Islet precursor cell (in vitro differentiated cells): ENCODE data around the gene GET4.

Source experiments
- DNase-seq: peaks from one replicate; pipeline ENCODE4 v3.0.0-alpha.2; 2018

Gene GET4

DNA sequence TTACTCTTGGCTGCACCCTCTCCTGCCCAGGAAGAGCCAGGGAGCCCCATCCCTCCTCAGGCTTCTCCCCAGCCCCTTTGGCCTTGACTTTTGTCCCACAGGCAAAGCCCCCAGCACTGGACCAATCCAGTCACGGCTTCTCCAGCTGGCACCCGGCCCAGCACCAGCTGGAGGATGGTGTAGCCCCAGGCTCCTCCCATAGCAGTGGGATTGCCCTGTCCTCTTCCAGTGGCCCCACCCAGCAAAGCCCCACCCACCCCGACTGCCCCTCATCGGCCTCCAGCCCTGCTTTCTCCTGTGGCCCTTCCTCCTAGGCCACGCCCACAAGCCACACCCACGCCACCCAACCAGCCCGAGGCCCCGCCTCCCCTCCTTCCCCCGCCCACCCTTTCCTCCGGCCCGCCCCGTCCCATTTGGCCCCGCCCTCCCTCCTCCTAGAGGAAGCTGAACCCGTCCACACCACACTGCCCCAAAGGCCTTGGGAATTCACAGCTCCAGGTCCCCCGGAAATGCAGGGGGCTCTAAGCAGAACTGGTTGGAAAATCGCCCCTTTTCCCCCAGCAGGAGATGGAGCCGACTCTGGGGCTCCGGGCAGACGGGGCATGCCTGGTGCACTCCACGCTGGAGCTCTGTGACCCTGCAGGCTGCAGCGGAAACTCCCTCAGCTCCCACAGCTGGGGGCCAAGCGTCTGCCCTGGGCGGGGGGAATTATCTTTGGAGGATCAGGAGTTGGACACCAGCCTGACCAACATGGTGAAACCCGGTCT, 25.2 kb downstream of the GET4 start:
- peak; percentile 95 for DNase-seq

DNA sequence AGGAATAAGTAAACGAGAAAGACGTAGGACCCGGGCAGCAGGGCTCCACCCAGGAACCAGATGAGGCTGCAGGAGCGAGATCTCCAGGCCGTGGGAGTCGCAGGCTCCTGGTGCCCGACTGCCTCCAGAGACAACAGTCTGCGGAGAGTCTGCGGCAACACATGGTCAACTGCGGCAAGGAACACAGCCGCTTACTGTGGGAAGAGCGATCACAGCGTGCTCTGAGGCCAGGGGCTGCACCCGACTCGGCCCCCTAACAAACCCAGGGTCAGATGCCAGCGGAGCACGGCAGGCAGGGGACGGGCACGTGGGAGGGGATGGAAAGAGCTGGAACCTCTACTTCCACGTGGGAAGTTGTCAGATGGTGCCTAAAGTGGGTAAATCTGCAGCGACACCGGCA, 26.6 kb downstream of the GET4 start:
- DNase-seq, result no peak

DNA sequence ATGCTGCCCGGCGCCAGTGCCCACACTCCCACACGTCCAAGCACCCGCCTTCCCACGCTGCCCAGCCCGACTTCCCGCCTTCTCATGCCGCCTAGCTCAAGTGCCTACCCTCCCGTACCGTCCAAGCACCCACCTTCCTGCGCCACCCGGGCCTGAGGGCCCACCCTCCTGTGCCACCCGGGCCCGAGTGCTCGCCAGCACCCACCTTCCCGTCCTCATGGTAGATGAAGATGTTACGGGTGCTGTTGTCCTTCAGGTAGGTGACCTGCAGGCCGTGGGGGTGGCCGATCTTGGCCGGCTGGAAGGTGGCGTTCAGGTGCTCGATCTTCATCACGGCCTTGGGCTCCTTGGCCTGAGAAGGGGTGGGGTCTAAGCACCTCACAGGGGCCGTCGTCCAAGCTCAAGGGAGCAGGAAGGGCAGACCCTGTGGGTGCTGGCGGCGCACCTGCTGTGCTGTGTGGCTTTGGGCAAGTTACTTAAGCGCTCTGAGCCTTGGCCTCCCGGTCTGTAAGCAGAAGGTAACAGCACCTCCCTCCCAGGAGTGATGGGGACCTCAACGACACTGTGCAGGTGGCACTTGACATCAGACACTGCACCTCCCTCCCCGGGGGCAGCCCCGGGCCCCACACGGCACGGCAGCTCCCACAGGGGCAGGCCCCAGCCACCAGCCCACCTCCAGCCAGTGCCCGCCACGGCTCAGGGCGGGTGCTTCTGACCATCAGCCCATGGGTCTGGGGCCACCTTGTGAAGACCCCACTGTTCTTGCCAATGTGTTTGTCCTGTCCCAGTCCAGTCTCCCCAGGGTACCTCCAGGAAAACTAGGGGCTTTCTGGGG, 27.8 kb downstream of the GET4 start:
- no peak for DNase-seq

DNA sequence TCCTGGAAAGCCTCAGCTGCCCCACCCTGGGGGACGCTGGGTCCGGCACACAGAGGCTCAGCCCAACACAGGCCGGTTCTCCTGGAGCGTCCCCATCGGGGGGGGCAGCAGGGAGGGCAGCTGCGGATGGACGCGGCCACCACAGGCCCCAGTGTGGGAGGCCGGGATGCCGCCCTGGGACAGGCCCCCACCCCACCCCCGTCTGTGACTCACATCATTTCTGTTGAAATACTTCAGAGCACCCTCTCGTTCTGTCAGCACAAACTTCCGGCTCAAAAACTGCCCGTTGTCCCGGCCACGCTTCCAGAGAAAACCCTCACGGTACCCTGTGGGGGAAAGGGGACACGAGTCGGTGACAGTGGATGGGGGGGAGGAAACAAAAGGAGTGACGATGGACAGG, 28.5 kb downstream of the GET4 start:
- no peak for DNase-seq

DNA sequence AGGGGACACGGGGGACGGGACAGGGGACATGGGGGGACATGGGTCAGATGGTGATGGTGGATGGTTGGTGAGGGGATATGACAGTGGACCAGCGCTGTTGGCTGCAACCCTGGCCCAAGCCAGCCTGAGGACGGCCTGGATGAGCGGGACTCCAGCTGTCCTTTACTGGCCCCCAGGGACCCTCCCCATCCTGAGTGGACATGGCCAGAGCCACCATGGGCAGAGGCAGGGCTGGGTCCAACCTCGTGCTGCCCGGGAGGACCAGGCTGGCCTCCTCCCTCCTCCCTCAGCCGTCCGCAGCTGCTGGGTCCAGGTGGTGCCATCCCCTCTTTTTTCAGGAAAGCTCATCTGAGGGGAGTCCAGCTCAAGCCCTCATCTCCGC, 30.4 kb downstream of the GET4 start:
- no peak for DNase-seq

DNA sequence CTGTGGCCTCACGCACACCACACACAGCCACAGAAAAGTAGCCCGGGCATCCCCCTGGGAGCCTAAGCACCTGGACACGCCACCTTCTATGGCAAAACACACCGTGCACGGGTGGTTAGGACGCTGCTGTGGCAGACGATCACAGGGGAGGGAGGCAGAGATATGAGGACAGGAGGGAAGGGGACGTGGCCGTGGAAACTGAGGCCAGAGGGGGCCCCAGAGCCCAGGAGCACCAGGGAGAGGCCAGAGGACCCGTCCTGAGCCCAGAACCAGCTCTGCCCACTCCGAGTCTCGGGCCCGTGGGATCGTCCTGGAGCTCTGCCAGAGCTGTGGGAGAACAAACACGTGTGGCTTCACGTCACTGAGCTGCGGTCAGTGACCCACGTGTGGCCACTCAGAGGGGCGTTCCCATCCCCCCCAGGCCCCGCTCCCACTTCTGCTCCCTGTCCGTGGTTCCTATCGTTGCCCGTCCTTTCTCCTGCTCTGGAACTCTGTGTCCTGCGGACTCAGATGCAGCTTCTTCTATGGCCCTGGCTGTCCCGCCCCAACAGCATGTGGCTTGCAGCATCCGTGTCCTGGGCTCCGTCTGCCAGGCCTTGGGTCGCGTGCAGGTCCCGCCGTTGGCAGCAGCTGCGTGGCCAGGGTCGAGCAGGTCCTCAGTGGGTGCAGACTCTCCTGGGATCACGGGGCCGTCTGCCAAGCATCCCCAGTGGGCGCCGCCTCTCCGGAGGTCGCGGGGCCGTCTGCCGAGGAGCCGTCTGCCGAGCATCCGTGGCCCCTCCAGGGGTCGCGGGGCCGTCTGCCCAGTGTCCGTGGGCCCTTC, 31.0 kb downstream of the GET4 start:
- no peak for DNase-seq

DNA sequence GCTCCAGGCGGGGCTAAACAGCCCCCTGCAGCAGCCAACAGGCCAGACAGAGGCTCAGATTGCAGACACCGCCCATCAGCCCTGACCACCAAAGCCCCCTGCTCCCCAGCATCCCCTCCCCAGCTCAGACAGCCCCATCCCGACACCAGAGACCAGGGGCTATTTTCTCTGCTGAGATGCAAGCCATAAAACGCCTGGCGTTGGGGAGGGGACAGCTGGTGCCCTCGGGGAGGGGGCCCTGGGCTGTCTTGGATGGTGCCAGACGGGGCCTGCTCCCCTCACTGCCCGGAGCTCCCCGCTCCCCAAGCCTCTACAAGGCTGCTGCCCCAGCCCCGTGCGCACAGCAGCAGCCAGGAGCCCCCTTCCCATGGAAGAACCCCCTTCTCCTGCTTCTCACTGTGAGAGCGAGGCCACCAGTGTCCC, 31.8 kb downstream of the GET4 start:
- DNase-seq, result no peak

DNA sequence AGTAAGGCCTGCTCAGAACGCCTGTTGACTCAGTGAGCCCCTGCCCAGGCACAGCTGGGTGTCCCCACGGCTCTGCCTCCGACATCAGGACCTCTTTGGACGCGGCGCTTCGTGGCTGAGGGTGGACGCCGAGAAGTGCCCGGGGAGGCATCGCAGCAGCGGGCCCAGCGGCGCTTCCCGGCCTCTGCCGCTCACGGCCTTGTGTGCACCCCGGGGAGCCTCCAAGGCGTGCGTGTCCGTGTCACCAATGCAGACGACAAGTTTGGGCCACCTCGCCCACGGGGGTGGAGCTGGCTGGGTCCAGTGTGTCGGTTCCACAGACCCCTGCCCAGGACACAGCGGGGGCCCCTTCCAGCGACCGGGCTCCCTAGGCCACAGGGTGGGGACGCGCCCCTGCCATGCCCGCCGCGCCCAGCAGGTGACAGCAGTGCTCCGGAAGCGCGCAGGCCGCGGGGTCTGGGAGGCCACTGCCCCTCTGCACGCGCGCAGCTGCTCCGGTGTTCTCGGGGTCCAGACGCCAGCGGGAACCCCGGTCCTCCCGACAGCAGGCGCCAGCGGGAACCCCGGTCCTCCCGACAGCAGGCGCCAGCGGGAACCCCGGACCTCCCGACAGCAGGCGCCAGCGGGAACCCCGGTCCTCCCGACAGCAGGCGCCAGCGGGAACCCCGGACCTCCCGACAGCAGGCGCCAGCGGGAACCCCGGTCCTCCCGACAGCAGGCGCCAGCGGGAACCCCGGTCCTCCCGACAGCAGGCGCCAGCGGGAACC, 32.4 kb downstream of the GET4 start:
- DNase-seq, result peak; percentile 79

DNA sequence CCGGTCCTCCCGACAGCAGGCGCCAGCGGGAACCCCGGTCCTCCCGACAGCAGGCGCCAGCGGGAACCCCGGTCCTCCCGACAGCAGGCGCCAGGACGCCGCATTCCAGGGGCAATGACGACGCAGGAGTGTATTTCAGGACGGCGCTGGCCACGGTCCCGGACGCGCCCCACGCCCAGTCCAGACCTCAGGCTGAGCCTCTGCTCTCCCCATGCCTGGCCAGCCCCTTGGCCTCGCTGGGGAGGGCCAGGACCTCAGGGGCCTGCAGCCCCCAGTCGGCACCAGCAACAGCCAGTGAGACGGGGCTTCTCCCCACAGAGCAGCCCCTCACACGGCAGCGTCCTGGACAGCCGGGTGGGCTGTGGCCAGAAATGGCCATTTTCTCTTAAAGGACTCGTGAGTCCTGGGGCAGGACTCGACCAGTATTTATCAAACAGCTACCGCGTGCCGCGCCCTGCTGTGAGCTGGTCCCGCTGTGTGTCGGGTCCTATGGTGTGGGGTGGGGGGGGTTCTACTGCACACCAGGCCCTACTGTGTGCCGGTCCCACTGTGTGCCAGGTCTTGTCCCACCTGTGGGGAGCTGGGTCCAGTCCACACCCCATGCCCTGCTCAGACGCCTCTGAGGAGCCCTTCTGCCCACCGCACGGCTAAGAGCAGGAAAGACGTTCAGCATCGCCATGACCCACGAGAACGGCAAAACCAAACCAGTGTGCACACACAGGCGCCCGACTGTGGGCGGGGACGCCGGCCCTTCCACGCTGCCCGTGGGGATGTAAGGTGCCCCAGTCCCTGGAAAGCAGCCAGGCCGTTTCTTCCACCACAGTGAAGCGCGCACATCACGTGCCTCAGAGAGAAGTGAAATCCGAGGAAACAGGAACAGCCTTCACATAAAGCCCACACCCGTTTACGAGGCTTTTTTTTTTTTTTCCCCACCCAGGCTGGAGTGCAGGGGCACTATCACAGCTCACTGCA, 33.3 kb downstream of the GET4 start:
- DNase-seq, result no peak

DNA sequence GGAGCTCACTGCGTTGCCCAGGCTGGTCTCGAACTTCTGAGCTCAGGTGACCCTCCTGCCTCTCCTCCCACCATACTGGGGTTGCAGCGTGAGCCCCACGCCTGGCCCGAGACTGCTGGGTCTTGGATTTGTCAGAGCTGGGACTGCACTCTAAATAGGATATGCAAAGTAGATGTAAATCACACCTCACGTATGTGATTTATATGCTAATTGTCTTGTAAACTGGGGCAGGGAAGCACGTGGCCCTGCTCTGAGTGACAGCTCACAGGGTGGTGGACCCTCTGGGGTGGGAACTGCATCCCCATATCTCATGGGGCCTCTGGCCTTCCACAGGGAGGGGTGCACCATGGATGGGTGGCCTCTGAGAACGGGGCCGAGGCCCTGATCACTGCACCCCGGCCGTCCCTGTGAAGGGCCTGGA, 34.1 kb downstream of the GET4 start:
- DNase-seq, result no peak

DNA sequence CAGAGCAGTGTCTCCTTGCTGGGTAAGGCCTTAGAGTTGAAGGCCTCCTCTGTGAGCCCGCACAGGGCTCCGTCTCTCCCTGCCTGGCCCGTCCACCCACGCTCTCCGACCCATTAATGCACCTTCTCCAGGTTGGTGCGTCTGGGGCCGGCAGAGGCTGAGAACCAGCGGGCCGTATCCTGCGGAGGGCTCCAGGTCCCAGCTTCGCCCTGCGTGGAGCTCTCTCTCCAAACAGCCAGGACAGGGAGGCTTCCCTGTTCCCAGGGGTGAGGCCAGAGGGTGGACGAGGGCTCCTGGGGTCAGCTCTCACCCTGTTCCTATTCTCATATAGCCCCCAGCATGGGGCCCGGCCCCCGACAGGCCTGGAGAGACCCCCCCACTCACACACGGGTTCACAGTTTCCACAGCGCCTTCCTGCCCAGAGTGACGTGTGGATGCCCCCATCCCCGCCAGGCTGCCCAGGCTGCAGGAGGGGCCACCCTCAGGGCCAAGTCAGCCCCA, 34.6 kb downstream of the GET4 start:
- no peak for DNase-seq

DNA sequence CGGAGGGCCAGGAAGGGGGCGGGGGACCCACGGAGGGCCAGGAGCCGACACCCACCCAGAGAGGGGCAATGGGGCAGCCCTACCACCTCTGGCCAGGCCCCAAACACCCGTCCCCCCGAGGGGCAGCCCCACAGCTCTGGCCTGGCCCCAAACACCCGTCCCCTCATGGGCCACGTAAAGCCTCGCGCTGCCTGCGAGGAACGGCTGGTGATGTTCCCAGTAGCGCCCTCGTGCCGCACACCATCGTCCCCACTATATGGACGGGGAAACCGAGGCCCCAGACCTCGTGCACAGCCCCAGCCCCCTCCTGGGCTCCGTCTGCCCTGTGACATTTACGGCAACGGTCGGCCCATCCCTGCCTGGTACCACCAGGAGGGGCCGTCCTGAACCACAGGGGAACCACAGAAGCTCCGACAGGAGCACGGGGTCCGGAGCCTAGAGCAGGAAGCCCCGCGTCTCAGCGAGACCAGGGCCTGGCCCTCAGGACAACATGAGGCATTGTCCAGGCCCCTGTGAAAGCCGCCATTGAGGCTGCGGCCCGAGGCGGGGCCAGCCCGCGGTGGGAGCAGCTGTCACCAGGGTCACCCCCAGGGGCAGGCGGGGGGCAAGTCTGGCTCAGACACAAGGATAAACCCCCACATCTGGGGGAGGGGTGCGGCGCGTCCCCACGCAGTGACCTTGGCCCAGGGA, 35.6 kb downstream of the GET4 start:
- no peak for DNase-seq

DNA sequence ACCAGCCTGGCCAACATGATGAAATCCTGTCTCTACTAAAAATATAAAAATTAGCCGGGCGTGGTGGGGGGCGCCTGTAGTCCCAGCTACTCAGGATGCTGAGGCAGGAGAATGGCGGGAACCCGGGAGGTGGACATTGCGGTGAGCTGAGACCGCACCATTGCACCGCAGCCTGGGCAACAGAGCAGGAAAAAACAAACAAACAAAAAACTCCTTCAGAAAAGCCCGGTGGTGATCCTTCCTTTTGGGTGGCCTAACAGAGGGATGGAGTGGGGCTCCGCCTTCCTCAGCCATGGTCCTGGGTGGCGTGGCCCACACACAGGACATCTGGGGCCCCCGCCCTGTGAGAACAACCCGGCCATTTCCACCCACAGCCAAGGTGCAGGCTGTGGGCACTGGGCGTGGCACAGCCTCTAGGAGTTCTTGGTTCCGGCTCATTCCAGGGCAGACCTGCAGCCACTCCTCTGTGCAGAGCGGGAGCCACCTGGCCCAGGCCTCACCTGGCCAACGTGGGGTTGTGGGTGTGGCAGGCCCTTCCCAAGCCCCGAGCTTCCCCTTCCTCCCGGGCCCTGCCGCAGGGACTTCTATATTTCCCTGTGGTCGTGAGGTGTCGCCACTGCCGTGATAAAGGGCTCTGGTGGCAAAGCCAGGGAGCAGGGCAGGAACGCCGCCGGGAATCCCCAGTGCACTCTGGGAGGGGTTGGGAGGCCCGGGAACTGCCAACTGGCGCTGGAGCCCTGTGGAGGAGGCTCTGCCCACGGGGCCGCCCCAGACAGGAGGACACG, 37.6 kb downstream of the GET4 start:
- no peak for DNase-seq

DNA sequence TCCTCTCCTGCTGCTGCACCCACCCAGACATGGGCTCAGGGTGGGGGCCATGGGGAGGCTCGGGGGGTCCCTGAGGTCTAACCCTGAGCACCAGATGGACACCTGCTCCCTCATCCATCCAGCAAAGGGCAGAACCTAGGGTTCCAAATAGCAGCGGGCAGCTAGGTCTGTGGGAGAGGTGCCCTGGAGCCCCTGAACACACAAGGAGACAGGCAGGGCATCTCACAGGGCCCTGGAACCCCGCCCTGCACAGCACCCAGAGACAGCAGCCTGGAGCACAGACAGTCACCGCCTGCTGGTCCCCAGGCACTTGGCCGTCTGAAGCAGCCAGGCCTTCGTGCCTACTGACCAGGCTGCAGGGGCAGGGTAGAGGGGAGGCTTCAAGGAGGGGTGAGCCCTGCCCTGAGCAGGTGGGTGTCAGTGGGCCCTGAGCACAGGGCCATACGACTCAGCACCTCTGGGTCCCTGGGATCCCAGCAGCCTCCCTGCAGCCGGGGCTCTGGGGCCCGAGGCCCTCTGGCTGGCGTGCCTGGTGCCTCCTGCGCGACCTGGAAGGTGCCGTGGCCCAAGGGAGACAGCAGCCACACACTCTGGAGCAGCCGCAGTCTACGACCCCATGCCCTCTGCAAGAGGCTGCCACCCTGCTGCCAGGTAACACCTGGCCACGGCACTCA, 38.3 kb downstream of the GET4 start:
- no peak for DNase-seq

DNA sequence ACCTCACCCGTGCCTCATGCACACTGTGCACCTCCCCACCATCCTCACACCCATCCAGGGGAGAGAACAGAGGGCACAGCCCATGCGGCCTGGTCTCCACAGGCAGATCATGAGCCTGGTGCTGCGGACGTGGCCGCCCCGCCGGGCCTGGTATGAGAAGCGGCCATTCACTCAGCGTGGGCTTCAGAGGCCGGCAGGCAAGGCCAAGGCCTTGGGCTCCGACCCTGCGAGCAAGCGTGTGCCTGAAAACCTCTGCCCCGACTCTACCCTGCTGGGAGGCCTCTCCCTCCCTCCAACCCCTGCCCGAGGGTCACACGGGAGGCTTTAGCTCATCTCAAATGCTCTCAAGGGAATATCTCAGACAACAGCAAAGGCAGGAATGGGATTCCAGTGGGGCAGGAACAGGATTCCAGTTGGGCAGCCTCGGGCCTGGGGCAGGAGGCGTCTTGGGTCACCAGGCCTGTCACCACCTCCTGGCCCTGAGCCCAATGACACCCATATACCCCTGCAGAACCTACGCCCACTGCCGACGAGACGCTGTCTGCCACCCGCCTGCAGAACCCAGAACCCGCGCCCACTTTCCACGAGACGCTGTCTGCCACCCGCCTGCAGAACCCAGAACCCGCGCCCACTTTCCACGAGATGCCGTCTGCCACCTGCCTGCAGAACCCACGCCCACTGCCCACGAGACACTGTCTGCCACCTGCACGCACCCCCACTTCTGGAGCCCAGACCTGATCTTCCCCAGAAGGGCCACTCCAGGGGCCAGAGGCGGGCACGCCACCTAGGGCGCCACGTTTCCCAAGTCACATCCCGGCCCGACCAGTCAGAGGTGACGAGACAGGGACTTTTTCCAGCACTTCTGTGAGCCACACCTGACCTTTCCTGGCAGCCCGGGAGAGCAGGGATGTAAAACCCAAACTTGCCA, 39.2 kb downstream of the GET4 start:
- DNase-seq, result no peak

DNA sequence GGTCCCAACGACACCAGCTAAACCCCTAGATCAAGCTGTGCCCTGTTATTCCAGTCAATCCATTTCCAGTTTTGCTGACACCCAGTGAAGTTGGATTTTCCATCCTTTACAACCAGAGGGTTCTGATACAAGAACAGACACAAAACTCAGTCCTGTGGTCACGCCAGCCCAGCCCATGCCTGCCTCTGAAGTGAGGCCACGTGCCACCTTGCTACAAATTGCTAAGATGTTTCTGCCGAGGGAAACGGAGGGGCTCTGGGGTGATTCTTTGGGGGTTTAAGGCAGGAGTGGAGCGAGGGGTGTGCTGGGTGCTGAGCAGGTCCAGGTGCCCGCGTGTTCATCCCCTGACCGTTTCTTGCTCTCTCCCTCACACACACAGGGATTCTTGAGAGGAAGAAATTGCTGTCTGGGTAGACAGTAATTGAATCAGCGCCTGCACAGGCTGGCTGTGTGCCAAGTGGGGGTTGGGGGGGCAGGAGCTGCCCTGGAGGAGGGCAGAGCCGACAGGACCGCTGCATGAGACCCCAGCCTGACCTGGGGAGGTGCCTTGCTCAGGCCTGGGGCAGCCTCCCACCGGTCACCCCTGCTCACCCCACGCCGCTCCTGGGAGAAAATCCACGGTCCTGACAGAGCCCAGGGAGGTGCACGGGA, 40.1 kb downstream of the GET4 start:
- no peak for DNase-seq
